Endothelial cell of umbilical vein (primary cell): Measurements from ENCODE around the gene SDC3.

Experiments used
- CTCF ChIP-seq, 2 donors: IDR thresholded peaks; 1 replicate in 1 of 2; 2 replicates in 1 of 2; pipeline ENCODE4 v1.5.1; 2011; ENCODE audit warnings: low read length in 2 of 2, mild to moderate bottlenecking in 2 of 2, moderate library complexity in 2 of 2, control low read depth in 1 of 2, inconsistent platforms in 1 of 2, low read depth in 1 of 2; ENCODE audit not compliant: insufficient read depth in 1 of 2; ENCODE audit errors: extremely low read depth in 1 of 2
- EZH2 ChIP-seq: IDR thresholded peaks from 2 replicates; pipeline ENCODE4 v1.6.1; 2012; ENCODE audit warnings: borderline replicate concordance, low read depth, mild to moderate bottlenecking, moderate library complexity, low read length, inconsistent platforms; ENCODE audit not compliant: severe bottlenecking
- MYC ChIP-seq: IDR thresholded peaks from one replicate; pipeline ENCODE4 v1.6.1; 2011; ENCODE audit warnings: mild to moderate bottlenecking, low read depth, low read length
- POLR2A ChIP-seq: IDR thresholded peaks from 2 replicates; pipeline ENCODE4 v1.6.1; 2012; ENCODE audit warnings: low read depth, mild to moderate bottlenecking, control low read depth, low read length
- POLR2AphosphoS5 ChIP-seq: IDR thresholded peaks from 2 replicates; pipeline ENCODE4 v1.6.1; 2012; ENCODE audit warnings: low read depth, mild to moderate bottlenecking, control low read depth, low read length, moderate library complexity; ENCODE audit not compliant: insufficient read depth

GRCh38 chr1:30866594-30866993 is 42.0 kb downstream of the SDC3 start:
- TF ChIP-seq MYC (no peak), POLR2A (no peak), CTCF (IDR thresholded peaks at IDR 0.05; ENCODE audit: extremely low read depth in 1 of 2, insufficient read depth in 1 of 2, low read depth in 1 of 2, low read length in 2 of 2) (no peak), EZH2 (no peak), POLR2AphosphoS5 (no peak)
